Renal cortex interstitium (tissue), 11 donors: Measurements from ENCODE around the gene DIP2C. TPM values are rescaled to one million over a fixed set of nuclear protein-coding genes. Genes with fewer than 3 reads are reported as not detected.

Experiments used
- DNase-seq, 11 donors: peaks; one replicate each; pipeline ENCODE4 v3.0.0-alpha.2; 2013; ENCODE audit warnings: low read depth in 9 of 11, low spot score in 4 of 11; ENCODE audit errors: extremely low read depth in 1 of 11
- polyA plus RNA-seq, 3 donors: library from polyadenylated mRNA; unstranded; fragments of 120-200 nt; gene quantifications; one replicate each; pipeline ENCODE4 v1.2.1, GENCODE V29; 2013; ENCODE audit not compliant: insufficient read length in 3 of 3

DIP2C gene
- polyA plus RNA-seq, 3 donors: 20.7 to 23.7 (median 23.4) TPM

DNA sequence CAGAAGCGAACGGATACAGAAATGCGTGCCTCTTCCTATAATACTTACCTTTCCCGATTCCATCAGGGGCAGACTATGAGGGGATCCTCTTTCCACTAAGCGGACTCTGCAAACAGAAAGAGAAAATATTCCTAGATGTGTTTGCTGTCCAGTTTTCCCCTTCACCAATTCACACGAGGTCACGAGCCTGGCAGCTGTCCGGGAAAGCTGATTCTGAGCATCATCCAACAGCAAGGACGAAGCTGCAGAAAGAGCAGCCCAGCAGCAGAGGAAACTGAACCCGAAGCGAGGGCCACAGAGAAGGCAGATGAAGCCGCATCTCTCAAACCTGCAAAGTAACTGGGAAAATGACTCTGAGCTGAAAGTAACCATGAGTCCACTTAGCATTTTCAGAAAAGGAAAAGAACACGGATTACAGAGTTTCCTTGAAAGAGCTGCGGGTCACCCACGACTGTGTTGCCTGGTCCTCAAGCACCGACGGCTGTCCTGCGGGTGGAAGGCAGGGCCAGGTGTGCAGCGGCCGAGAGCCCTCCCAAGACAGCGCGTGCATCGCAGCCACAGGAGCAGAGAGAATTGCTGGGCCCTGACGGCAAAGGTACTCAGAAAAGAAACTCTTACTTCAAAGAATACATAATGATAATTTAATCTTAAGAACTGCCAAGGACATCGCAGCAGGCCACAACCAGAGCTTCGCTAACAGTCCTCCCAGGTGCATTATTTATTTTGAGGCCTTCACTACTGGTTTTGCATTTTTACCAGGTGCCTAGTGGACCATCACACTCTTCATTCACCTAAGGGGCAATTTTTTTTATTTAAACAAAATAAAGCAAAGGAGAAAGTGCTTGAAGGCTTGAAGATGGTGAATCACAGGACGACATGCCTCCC lies 400.9 kb downstream of the DIP2C start:
- DNase-seq: no peak

DNA sequence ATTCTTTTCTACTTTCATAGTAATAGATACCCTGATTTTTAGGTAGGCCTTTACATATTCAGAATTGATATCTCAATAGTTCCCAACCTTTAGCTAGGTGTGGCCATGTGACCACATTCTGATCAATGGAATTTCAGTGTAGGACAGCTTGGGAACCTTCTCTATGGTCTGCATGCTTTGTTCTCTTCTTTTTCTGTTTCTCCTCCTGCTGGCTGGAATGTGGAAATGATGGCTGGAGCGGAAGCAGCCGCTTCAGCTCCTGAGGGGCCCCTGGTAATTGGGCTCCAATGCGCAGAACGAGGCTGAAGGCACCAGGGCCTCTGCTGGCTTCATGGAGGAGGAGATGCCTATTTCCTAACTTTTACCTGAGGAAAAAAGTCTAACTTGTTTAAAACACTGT lies 401.7 kb downstream of the DIP2C start:
- no peak for DNase-seq

- no peak for DNase-seq
Measured at GRCh38 chr10:287026-287709, 402.3 kb downstream of the DIP2C start.

GRCh38 chr10:285216-285615 lies 404.3 kb downstream of the DIP2C start:
- DNase-seq: no peak

DNA sequence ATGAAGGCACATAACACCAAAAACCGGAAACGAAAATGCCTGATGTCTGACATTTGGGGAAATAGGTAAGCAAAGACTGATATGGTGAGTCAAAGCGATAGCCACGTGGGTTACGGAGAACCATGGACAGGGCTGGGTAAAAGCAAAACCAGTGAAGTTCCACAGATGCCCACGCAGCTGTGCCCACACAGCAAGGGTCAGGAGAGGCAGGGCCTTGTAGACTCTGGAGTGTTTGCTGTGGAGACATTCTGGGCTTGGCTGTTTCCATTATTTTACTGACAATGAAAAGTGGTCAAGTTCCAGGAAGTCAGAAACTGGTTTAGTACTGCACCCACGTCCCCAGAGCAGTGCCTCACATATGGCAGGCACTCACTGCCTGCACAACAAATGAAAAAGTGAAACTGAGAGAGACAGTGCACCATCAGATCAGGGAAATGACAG lies 405.5 kb downstream of the DIP2C start:
- no peak for DNase-seq

DNA sequence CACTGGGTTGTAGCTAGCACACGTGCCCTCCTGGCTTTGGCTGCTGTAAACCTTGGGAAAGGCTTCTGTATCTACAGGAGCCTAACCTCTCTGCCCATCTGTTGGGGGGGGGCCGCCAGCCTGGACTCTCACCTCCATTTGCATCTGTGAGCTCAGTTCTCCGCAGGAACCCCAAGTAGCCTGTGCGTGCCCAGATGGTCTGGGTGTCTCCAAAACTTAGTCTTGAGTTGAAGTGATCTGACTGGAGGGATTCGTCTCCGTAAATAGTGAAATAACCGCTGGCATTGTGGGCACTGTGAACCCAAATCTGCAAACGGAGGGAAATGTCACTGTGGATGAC lies 406.4 kb downstream of the DIP2C start:
- DNase-seq: no peak

DNA sequence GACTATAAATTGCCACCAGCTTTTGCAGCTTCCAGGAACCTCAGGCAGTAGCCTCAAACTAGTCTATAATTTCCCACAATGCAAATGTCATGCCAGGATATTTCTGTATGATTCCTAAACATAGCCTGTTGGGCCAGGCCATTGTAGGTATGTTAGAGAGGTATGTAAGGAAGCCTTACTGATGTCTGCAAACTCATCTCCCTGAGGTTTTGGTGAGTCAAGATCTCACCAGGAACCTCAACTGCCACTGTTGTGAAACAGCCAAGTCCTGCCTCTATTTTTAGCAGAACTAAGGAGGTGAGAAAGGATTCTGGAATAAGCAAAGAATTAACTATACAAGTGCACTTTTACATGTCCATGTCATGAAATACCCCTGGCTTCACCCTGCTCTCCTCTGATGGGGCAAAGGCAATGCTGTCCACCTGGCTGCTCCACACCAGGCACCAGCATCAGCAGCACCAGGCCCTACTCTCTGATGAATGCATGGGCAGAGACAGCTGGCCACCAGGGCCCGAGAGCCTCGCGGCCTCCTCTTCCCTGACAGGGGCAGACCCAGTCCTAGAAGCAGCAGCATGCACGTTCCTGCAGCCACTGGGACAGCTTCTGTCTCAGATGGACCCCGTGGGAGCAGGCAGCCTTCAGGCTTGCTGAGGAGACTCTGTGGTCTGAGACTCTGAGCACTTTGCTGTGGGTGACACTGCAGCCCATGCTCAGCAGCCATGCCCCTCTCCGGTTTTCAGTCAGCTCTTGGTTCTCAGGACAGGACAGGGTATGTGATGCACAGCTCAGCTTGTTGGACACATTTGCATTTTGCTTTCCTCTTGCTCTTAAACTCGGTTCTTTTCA lies 407.0 kb downstream of the DIP2C start:
- no peak for DNase-seq

DNA sequence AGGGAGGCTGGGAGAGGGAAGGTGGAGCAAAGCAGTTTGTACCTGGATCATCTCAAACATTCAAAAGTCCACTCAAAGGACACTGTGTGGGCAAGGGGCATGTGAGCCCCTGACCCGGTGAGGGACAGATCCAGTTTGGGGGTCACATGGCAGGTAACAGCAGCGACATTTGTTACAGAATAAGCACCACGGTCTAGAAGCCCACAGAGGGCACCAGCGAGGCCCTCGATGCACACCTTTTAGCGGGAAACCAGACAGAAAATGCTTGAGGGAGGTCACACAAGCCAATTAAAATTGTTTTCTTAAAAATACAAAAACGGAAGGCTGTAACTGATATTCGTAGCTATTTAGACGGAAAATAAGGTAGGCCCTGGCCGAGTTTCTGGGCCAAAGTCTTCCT lies 409.8 kb downstream of the DIP2C start:
- no peak for DNase-seq

DNA sequence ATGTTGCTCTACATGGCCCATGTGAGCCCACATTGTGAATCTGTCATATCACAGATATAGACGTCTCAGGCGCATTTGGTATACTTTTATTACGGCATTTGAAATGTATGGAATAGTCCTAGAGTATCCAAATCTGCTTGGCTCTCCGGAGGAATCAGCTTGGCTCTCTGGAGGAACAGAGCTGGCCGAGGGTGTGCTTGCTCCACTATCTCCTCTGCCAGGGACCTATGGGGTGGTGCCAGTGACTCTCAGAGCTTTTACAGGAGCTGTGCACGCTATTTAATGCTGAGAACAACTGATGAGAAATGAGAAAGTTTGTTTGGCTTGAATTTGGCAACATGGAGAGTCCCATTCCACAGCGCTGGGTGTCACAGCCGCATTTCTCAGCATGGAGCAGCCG lies 410.2 kb downstream of the DIP2C start:
- DNase-seq: no peak

- DNase-seq: no peak
Measured at GRCh38 chr10:278707-279106, 410.8 kb downstream of the DIP2C start.

GRCh38 chr10:277963-278362 lies 411.5 kb downstream of the DIP2C start:
- DNase-seq: no peak

DNA sequence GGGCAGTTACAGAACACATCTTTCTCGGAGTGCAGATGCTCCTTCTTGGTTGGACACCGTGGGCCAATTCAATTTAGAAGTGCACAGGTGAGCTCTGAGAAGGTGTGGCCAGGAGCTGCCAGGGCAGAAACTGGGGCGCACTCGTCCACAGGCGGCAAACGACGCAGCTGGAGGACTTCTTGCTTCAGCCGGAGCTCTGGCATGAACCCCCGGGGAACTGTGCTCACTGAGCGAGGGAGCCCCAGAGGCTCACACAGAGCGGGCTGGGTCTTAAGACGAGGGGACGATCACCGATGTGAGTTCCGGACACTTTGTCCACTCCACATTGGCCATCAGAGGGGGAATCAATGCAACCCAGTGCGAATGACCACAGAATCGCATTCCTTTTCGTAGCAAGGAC lies 413.8 kb downstream of the DIP2C start:
- DNase-seq: no peak

DNA sequence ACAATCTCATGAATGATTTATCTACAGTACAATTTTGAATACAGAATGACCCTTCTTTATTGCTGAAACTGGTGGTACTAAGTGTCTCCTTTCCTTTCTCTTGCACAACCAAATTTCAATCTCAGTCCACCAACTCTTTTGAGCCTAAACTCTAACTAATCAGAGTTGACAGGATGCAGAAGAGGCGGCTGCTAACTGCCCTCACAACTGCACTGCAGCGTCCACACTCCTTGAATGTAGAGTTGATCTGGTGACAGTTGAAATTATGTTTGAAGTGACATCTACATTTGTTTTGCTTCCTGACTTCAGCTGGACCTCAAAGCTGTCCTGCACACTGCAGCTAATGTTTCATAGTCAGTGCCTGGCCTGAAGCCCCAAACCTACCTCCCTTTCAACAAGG lies 414.6 kb downstream of the DIP2C start:
- no peak for DNase-seq

DNA sequence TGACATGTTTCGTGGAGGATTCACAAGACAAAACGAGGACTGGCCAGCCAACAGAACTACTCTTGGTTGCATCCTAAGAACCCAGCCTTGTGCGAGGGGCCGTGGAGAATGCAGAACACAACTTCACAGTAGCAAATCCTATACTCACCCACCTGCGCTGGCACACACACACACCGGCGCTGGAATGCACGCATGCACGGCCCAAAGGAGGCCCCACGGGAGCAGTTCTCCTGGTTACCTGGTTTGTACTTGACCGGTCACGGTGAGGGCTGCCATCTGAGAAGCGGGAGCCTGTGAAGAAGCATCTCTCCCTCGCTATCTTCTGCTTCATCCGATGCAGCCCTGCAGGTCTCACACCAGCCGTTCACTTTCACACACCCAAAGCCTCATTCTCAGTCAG lies 416.4 kb downstream of the DIP2C start:
- DNase-seq: no peak

GRCh38 chr10:271722-272121 lies 417.7 kb downstream of the DIP2C start:
- DNase-seq: no peak

DNA sequence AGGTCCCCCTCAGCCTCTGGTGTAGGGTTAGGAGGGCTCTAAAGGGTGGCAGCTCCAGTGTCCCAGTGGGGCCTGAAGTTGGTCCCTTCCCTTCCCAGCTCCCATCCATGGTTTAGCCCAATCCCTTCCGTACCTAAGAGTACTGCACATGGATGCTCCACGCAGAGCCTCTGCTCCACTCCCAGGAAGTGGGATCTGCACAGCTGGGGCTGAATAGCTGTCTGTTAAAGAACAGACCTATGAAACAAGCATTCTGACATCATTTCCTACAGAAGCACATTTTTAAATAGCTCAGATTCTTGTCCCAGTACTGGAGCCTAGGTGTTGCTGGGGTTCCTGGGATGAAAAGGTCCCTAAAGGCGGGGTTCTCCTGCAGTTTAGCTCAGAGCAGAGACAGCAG lies 418.3 kb downstream of the DIP2C start:
- no peak for DNase-seq

- DNase-seq: no peak
Measured at GRCh38 chr10:269440-270074, 419.9 kb downstream of the DIP2C start.

GRCh38 chr10:267705-268104 lies 421.8 kb downstream of the DIP2C start:
- no peak for DNase-seq

DNA sequence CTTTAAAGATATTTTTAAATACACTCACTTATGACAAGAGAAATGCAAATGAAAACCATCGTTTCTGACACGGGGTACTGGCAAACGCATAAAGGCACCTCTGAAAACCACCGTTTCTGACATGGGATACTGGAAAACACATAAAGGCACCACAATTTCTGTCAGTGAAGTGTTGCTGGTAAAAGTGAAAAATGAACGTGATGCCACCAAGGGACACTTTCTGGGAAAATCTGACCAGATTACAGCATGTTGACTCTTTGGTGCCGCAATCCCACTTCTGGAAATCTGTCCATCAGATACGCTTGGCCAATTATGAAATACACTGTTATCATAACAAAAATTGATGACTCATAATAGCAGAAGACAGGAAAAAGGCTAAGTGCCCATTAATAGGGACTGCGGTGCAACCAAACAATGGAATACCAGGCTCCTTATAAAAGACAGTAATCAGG lies 422.5 kb downstream of the DIP2C start:
- DNase-seq: no peak
